ENCODE results near the gene TMEM247.

GRCh38 chr2:46460241-46460921, 19.0 kb upstream of the TMEM247 start:
- TF ChIP-seq, protein P1, sequence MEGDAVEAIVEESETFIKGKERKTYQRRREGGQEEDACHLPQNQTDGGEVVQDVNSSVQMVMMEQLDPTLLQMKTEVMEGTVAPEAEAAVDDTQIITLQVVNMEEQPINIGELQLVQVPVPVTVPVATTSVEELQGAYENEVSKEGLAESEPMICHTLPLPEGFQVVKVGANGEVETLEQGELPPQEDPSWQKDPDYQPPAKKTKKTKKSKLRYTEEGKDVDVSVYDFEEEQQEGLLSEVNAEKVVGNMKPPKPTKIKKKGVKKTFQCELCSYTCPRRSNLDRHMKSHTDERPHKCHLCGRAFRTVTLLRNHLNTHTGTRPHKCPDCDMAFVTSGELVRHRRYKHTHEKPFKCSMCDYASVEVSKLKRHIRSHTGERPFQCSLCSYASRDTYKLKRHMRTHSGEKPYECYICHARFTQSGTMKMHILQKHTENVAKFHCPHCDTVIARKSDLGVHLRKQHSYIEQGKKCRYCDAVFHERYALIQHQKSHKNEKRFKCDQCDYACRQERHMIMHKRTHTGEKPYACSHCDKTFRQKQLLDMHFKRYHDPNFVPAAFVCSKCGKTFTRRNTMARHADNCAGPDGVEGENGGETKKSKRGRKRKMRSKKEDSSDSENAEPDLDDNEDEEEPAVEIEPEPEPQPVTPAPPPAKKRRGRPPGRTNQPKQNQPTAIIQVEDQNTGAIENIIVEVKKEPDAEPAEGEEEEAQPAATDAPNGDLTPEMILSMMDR (IDR thresholded peaks at IDR 0.05; ENCODE audit: low read depth, low read length, missing input control), result no peak
- TF ChIP-seq JUND (IDR thresholded peaks at IDR 0.05) (no peak), RAD21 (IDR thresholded peaks at IDR 0.05) (no peak)
- TF ChIP-seq, protein P2, sequence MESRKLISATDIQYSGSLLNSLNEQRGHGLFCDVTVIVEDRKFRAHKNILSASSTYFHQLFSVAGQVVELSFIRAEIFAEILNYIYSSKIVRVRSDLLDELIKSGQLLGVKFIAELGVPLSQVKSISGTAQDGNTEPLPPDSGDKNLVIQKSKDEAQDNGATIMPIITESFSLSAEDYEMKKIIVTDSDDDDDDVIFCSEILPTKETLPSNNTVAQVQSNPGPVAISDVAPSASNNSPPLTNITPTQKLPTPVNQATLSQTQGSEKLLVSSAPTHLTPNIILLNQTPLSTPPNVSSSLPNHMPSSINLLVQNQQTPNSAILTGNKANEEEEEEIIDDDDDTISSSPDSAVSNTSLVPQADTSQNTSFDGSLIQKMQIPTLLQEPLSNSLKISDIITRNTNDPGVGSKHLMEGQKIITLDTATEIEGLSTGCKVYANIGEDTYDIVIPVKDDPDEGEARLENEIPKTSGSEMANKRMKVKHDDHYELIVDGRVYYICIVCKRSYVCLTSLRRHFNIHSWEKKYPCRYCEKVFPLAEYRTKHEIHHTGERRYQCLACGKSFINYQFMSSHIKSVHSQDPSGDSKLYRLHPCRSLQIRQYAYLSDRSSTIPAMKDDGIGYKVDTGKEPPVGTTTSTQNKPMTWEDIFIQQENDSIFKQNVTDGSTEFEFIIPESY (IDR thresholded peaks at IDR 0.05), result no peak
